ENCODE results near the gene GRM7. TPM values are rescaled to one million over a fixed set of nuclear protein-coding genes. Genes with fewer than 3 reads are reported as not detected.

GRM7 gene
- total RNA-seq, 1 donor from 2014 or later: 0.80 TPM

DNA sequence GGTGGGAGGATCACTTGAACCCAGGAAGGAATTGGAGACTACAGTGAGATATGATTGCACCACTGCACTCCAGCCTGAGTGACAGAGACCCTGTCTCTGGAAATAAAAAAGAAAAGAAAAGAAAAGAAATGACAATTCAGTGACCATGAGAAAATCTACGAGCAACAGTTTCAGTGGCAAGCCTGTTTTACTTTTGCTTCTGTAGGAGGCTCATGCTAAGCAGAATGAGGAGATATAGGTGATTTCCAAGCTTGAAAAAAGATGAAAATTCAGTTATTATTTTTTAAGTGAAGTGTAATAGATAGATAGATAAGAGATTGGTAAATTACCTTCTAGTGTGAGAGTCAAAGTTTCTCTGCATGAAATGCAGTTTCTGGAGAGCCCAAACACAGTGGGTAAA, 651.1 kb downstream of the GRM7 start:
- DNase-seq (ENCODE audit: low spot score): no peak
- Mint-ChIP-seq H3K36me3 (no peaks in the 10 kb centered on the region), H3K4me3 (no peak overlapping the region), H3K9me3 (peaks cover 4% of the 10 kb centered on the region), H3K27me3 (ENCODE audit: insufficient read depth, low read depth) (no peaks in the 10 kb centered on the region), H3K27ac (no peak overlapping the region), H3K4me1 (peaks cover 13% of the 10 kb centered on the region)
- TF ChIP-seq EZH2 (IDR thresholded peaks at IDR 0.05) (no peak), EZH2phosphoT487 (IDR thresholded peaks at IDR 0.05) (no peak)
- TF ChIP-seq, protein P1, sequence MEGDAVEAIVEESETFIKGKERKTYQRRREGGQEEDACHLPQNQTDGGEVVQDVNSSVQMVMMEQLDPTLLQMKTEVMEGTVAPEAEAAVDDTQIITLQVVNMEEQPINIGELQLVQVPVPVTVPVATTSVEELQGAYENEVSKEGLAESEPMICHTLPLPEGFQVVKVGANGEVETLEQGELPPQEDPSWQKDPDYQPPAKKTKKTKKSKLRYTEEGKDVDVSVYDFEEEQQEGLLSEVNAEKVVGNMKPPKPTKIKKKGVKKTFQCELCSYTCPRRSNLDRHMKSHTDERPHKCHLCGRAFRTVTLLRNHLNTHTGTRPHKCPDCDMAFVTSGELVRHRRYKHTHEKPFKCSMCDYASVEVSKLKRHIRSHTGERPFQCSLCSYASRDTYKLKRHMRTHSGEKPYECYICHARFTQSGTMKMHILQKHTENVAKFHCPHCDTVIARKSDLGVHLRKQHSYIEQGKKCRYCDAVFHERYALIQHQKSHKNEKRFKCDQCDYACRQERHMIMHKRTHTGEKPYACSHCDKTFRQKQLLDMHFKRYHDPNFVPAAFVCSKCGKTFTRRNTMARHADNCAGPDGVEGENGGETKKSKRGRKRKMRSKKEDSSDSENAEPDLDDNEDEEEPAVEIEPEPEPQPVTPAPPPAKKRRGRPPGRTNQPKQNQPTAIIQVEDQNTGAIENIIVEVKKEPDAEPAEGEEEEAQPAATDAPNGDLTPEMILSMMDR (IDR thresholded peaks at IDR 0.05): no peak
- no peaks in the 10 kb centered on the region for H3K36me3 ChIP-seq
- H3K27ac ChIP-seq: no peak overlapping the region
- no peak overlapping the region for H3K4me3 ChIP-seq
- H3K9ac ChIP-seq: no peak overlapping the region
- H4K20me1 ChIP-seq (ENCODE audit: low read depth): no peaks in the 10 kb centered on the region
- H3K27me3 ChIP-seq: no peaks in the 10 kb centered on the region
- H2AFZ ChIP-seq (replicated peaks): no peak overlapping the region
- no peaks in the 10 kb centered on the region for H3K9me3 ChIP-seq (ENCODE audit: low read depth)
- H3K4me2 ChIP-seq: no peak overlapping the region
- H3K4me1 ChIP-seq: peaks cover 17% of the 10 kb centered on the region
- H3F3A ChIP-seq (ENCODE audit: low read depth): peaks cover 5% of the 10 kb centered on the region
- no peaks in the 10 kb centered on the region for H3K79me2 ChIP-seq (ENCODE audit: low read depth)

DNA sequence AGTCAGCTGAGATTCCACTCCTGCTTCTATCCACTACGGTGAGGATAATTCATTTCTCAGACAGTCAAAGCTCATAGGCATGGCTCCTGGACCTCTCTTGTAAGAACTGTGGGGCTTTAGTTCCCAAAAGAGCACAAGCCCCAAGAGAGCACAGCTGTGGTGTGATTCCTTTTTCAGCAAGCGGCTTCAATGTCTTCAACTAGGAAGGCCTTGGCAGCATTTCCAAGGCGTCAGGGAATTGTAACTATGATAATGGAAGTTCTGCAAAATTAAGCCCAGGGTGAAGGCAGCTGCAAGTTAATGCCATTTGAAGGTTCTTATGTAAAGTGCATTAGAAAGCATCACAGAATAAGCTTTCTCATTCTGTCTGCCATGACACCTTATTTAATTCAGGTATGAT, 657.1 kb downstream of the GRM7 start:
- H4K20me1 ChIP-seq (ENCODE audit: low read depth): peaks cover 15% of the 10 kb centered on the region
- no peak overlapping the region for H3K4me3 Mint-ChIP-seq
- DNase-seq (ENCODE audit: low spot score): no peak
- H3K4me1 Mint-ChIP-seq: peaks cover 34% of the 10 kb centered on the region
- H2AFZ ChIP-seq (replicated peaks): no peak overlapping the region
- no peak overlapping the region for H3K9ac ChIP-seq
- H3K27ac ChIP-seq: no peak overlapping the region
- H3K4me3 ChIP-seq: no peak overlapping the region
- H3K27me3 ChIP-seq: peaks cover 46% of the 10 kb centered on the region
- H3K4me1 ChIP-seq: peaks cover 14% of the 10 kb centered on the region
- no peaks in the 10 kb centered on the region for H3K36me3 ChIP-seq
- H3K9me3 Mint-ChIP-seq: peaks cover 16% of the 10 kb centered on the region
- no peaks in the 10 kb centered on the region for H3K79me2 ChIP-seq (ENCODE audit: low read depth)
- H3K36me3 Mint-ChIP-seq: peaks cover 8% of the 10 kb centered on the region
- H3F3A ChIP-seq (ENCODE audit: low read depth): peaks cover 25% of the 10 kb centered on the region
- H3K9me3 ChIP-seq (ENCODE audit: low read depth): no peaks in the 10 kb centered on the region
- peak overlapping the region; percentile 10 for H3K4me2 ChIP-seq
- peaks cover 4% of the 10 kb centered on the region for H3K27me3 Mint-ChIP-seq (ENCODE audit: insufficient read depth, low read depth)
- TF ChIP-seq EZH2phosphoT487 (IDR thresholded peaks at IDR 0.05) (no peak), EZH2 (IDR thresholded peaks at IDR 0.05) (no peak)
- TF ChIP-seq, protein P1 (IDR thresholded peaks at IDR 0.05): no peak
- H3K27ac Mint-ChIP-seq: peak overlapping the region; percentile 91

DNA sequence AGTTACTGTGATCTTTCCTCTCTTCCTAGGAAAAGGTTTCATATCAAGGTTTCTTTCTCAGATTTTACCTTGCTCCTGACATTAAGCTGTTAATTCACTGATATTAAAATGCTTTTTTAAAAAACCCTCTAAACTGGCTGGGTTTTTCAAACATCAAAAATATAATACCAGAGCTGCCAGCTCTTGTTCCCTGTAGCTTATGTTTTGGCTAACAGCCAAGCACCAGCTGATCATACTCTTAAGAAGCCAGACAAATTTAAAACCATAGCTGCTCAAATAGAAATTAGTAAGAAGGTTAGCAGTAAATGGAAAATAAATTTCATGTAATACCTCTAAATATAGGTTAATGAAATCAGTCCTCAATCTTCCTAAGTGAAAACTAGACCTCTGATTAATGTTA, 657.5 kb downstream of the GRM7 start:
- Mint-ChIP-seq H3K27me3 (ENCODE audit: insufficient read depth, low read depth) (peaks cover 4% of the 10 kb centered on the region), H3K9me3 (peaks cover 20% of the 10 kb centered on the region), H3K36me3 (peaks cover 9% of the 10 kb centered on the region), H3K4me3 (no peak overlapping the region), H3K27ac (no peak overlapping the region), H3K4me1 (peaks cover 34% of the 10 kb centered on the region)
- peaks cover 25% of the 10 kb centered on the region for H3F3A ChIP-seq (ENCODE audit: low read depth)
- peaks cover 15% of the 10 kb centered on the region for H4K20me1 ChIP-seq (ENCODE audit: low read depth)
- H3K9me3 ChIP-seq (ENCODE audit: low read depth): no peaks in the 10 kb centered on the region
- H3K27ac ChIP-seq: no peak overlapping the region
- H3K79me2 ChIP-seq (ENCODE audit: low read depth): no peaks in the 10 kb centered on the region
- H3K9ac ChIP-seq: no peak overlapping the region
- H3K27me3 ChIP-seq: peaks cover 46% of the 10 kb centered on the region
- no peaks in the 10 kb centered on the region for H3K36me3 ChIP-seq
- H3K4me1 ChIP-seq: peaks cover 14% of the 10 kb centered on the region
- H3K4me2 ChIP-seq: no peak overlapping the region
- TF ChIP-seq EZH2phosphoT487 (IDR thresholded peaks at IDR 0.05) (no peak), EZH2 (IDR thresholded peaks at IDR 0.05) (no peak)
- TF ChIP-seq, protein P1 (IDR thresholded peaks at IDR 0.05): no peak
- no peak for DNase-seq (ENCODE audit: low spot score)
- H3K4me3 ChIP-seq: no peak overlapping the region
- H2AFZ ChIP-seq (replicated peaks): no peak overlapping the region

Measured in neural progenitor cell (in vitro differentiated cells).